Mesendoderm (in vitro differentiated cells): ENCODE results near the gene PRKD2.

Source experiments
- DNase-seq: peaks from one replicate; pipeline ENCODE4 v3.0.0; 2013
- H2AK5ac ChIP-seq: 2 replicates; pipeline ENCODE4 v1.6.1; 2013; ENCODE audit warnings: low read length, inconsistent platforms
- H2BK120ac ChIP-seq: 2 replicates; pipeline ENCODE4 v1.6.1; 2013; ENCODE audit warnings: low read depth, mild to moderate bottlenecking, low read length, moderate library complexity, mixed read lengths
- H2BK15ac ChIP-seq: replicated peaks from 2 replicates; pipeline ENCODE4 v1.6.1; 2013; ENCODE audit warnings: low read depth, mild to moderate bottlenecking, moderate library complexity
- H2BK5ac ChIP-seq: 2 replicates; pipeline ENCODE4 v1.6.1; 2013; ENCODE audit warnings: low read length, inconsistent platforms
- H3K18ac ChIP-seq: 2 replicates; pipeline ENCODE4 v1.6.1; 2013; ENCODE audit warnings: mild to moderate bottlenecking, low read length, mixed read lengths
- H3K23ac ChIP-seq: one replicate; pipeline ENCODE4 v1.6.1; 2013; ENCODE audit warnings: low read length
- H3K27ac ChIP-seq: 2 replicates; pipeline ENCODE4 v1.5.1; 2013; ENCODE audit warnings: low read depth, mild to moderate bottlenecking, inconsistent platforms, low read length, moderate library complexity
- H3K27me3 ChIP-seq: 2 replicates; pipeline ENCODE4 v1.6.1; 2013; ENCODE audit warnings: low read length, control low read depth, mild to moderate bottlenecking, inconsistent platforms; ENCODE audit not compliant: insufficient read depth, poor library complexity
- H3K36me3 ChIP-seq: 2 replicates; pipeline ENCODE4 v1.6.1; 2013; ENCODE audit warnings: low read length, inconsistent platforms; ENCODE audit not compliant: control insufficient read depth, insufficient read depth
- H3K4ac ChIP-seq: one replicate; pipeline ENCODE4 v1.6.1; 2013; ENCODE audit warnings: low read depth, mild to moderate bottlenecking, low read length, moderate library complexity
- H3K4me1 ChIP-seq: 2 replicates; pipeline ENCODE4 v1.6.1; 2013; ENCODE audit warnings: low read depth, low read length, inconsistent platforms; ENCODE audit not compliant: control insufficient read depth
- H3K4me2 ChIP-seq: 2 replicates; pipeline ENCODE4 v1.6.1; 2013; ENCODE audit warnings: low read length
- H3K4me3 ChIP-seq: 2 replicates; pipeline ENCODE4 v1.5.1; 2013; ENCODE audit warnings: mild to moderate bottlenecking, low read length
- H3K56ac ChIP-seq: one replicate; pipeline ENCODE4 v1.6.1; 2013; ENCODE audit warnings: low read length
- H3K79me1 ChIP-seq: 2 replicates; pipeline ENCODE4 v1.6.1; 2013; ENCODE audit warnings: low read length, inconsistent platforms
- H3K79me2 ChIP-seq: 2 replicates; pipeline ENCODE4 v1.6.1; 2013; ENCODE audit warnings: mild to moderate bottlenecking, low read length; ENCODE audit not compliant: control insufficient read depth, insufficient read depth
- H3K9ac ChIP-seq: 2 replicates; pipeline ENCODE4 v1.6.1; 2013; ENCODE audit warnings: low read length, inconsistent platforms
- H4K5ac ChIP-seq: one replicate; pipeline ENCODE4 v1.6.1; 2013; ENCODE audit warnings: low read length
- H4K8ac ChIP-seq: one replicate; pipeline ENCODE4 v1.6.1; 2013; ENCODE audit warnings: low read depth, mild to moderate bottlenecking, control low read depth, low read length, moderate library complexity
- WGBS: extraction: QIAGEN DNeasy Blood & Tissue Kit; methylation state at CpG from one replicate; pipeline ENCODE4 v1.1.7; 2013; ENCODE audit warnings: low lambda C conversion rate, missing lambda C conversion rate; ENCODE audit not compliant: insufficient coverage; ENCODE audit errors: extremely low coverage; 5-methylcytosine and 5-hydroxymethylcytosine counted together

PRKD2 gene

GRCh38 chr19:46737761-46738171 lies 20.9 kb upstream of the PRKD2 start:
- no peak overlapping the region for H2BK5ac ChIP-seq
- no peak overlapping the region for H3K9ac ChIP-seq
- H4K5ac ChIP-seq: no peak overlapping the region
- no peak overlapping the region for H3K4ac ChIP-seq
- H3K36me3 ChIP-seq: peaks cover 2% of the 10 kb centered on the region
- no peak overlapping the region for H3K56ac ChIP-seq
- H2BK120ac ChIP-seq: no peak overlapping the region
- H3K27me3 ChIP-seq: no peaks in the 10 kb centered on the region
- H2BK15ac ChIP-seq: no peak overlapping the region
- H3K79me1 ChIP-seq: peaks cover 35% of the 10 kb centered on the region
- no peak for DNase-seq
- no CpG with 5 or more reads among the region's 19 CpGs for WGBS
- peaks cover 5% of the 10 kb centered on the region for H3K4me1 ChIP-seq
- no peak overlapping the region for H2AK5ac ChIP-seq
- no peak overlapping the region for H3K4me2 ChIP-seq
- H3K4me3 ChIP-seq: no peak overlapping the region
- no peak overlapping the region for H3K27ac ChIP-seq
- no peak overlapping the region for H4K8ac ChIP-seq
- no peak overlapping the region for H3K23ac ChIP-seq
- no peak overlapping the region for H3K18ac ChIP-seq
- peaks cover 51% of the 10 kb centered on the region for H3K79me2 ChIP-seq

DNA sequence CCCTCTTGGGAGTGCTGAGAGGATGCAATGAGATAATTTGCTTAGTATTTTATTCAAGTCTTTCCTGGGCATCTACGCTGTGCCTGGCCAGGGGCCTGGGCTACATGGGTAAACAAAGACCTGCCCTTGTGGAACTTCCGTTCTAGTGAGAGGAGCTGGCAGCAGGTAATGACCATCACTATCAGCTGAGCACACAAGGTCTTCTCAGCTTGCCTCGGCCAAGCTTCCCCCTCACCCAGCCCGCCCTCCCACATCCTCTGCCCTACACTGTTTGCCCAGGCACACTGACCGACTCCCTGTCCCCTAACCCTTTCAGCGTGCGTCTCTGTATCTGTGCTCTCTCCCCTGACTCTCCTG lies 20.4 kb upstream of the PRKD2 start:
- Histone ChIP-seq H3K4me1 (peaks cover 5% of the 10 kb centered on the region), H3K4me2 (no peak overlapping the region), H3K4ac (no peak overlapping the region), H3K79me2 (peaks cover 47% of the 10 kb centered on the region), H3K36me3 (peaks cover 6% of the 10 kb centered on the region), H3K4me3 (no peak overlapping the region), H3K56ac (no peak overlapping the region), H2BK5ac (no peak overlapping the region), H3K27me3 (no peaks in the 10 kb centered on the region), H3K9ac (no peak overlapping the region), H3K79me1 (peaks cover 36% of the 10 kb centered on the region), H2BK15ac (no peak overlapping the region), H4K5ac (no peak overlapping the region), H3K27ac (no peak overlapping the region), H3K23ac (no peak overlapping the region), H4K8ac (no peak overlapping the region), H3K18ac (no peak overlapping the region), H2AK5ac (no peak overlapping the region), H2BK120ac (no peak overlapping the region)
- WGBS: no CpG with 5 or more reads among the region's 7 CpGs
- no peak for DNase-seq

- H3K56ac ChIP-seq: no peak overlapping the region
- no peak overlapping the region for H2BK15ac ChIP-seq
- H2BK5ac ChIP-seq: no peak overlapping the region
- H3K36me3 ChIP-seq: peaks cover 8% of the 10 kb centered on the region
- no peak overlapping the region for H4K5ac ChIP-seq
- no peak overlapping the region for H4K8ac ChIP-seq
- peaks cover 43% of the 10 kb centered on the region for H3K79me2 ChIP-seq
- DNase-seq: peak; percentile 55
- peaks cover 36% of the 10 kb centered on the region for H3K79me1 ChIP-seq
- no peak overlapping the region for H2BK120ac ChIP-seq
- H3K4me1 ChIP-seq: peaks cover 5% of the 10 kb centered on the region
- H3K27ac ChIP-seq: no peak overlapping the region
- no peaks in the 10 kb centered on the region for H3K27me3 ChIP-seq
- no peak overlapping the region for H3K18ac ChIP-seq
- H3K9ac ChIP-seq: no peak overlapping the region
- H2AK5ac ChIP-seq: no peak overlapping the region
- H3K4me3 ChIP-seq: no peak overlapping the region
- no peak overlapping the region for H3K4ac ChIP-seq
- H3K4me2 ChIP-seq: no peak overlapping the region
- no peak overlapping the region for H3K23ac ChIP-seq
- no CpG with 5 or more reads among the region's 22 CpGs for WGBS
These were observed 19.8 kb upstream of the PRKD2 start for GRCh38 chr19:46736531-46737297.

DNA sequence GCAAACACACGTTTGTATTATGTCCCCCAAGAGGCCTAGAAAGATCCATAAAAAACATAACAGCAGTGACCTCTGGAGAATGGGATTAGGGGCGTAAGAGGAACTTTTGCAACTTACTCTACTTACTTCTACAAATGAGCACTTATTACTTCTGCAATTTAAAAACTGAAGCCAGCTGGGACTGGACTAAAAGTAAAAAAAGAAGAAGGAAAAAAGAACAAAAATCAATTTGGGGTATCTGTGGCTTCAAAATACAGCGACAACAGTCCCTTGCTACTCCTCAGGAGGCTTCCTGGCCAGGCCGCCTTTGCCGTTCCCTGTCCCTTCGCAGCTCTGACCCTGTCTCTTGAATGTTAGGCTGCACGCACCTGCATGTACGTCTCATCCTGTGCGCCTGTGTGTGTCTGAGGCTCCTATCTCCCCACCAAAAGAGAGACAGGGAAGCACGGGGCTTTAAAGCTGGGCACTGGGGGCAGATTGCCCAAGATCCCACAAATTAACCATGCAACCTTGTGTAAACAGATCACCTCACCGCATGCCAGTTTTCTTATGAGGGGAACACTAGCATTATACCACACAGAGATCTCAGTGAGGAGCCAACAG lies 16.9 kb upstream of the PRKD2 start:
- Histone ChIP-seq H3K4ac (no peak overlapping the region), H3K56ac (no peak overlapping the region), H3K79me1 (peaks cover 27% of the 10 kb centered on the region), H3K18ac (no peak overlapping the region), H4K8ac (no peak overlapping the region), H3K23ac (no peak overlapping the region), H3K79me2 (peaks cover 17% of the 10 kb centered on the region), H3K27ac (no peak overlapping the region), H2AK5ac (no peak overlapping the region), H3K4me1 (no peaks in the 10 kb centered on the region), H4K5ac (no peak overlapping the region), H2BK120ac (no peak overlapping the region), H2BK15ac (no peak overlapping the region), H3K4me3 (no peak overlapping the region), H3K9ac (no peak overlapping the region), H2BK5ac (no peak overlapping the region), H3K36me3 (peaks cover 18% of the 10 kb centered on the region), H3K27me3 (no peaks in the 10 kb centered on the region), H3K4me2 (no peak overlapping the region)
- no CpG with 5 or more reads among the region's 11 CpGs for WGBS
- DNase-seq: no peak

GRCh38 chr19:46732966-46733689 lies 16.2 kb upstream of the PRKD2 start:
- no peak for DNase-seq
- Histone ChIP-seq H3K79me2 (peaks cover 13% of the 10 kb centered on the region), H3K79me1 (peaks cover 25% of the 10 kb centered on the region), H3K4me2 (no peak overlapping the region), H3K27ac (no peak overlapping the region), H4K8ac (no peak overlapping the region), H3K4me3 (no peak overlapping the region), H2AK5ac (no peak overlapping the region), H4K5ac (no peak overlapping the region), H2BK5ac (no peak overlapping the region), H3K36me3 (peaks cover 18% of the 10 kb centered on the region), H2BK15ac (no peak overlapping the region), H3K56ac (no peak overlapping the region), H2BK120ac (no peak overlapping the region), H3K4ac (no peak overlapping the region), H3K23ac (no peak overlapping the region), H3K9ac (no peak overlapping the region), H3K4me1 (no peaks in the 10 kb centered on the region), H3K18ac (no peak overlapping the region), H3K27me3 (no peaks in the 10 kb centered on the region)
- no CpG with 5 or more reads among the region's 23 CpGs for WGBS
